GM12872 (cell line): ENCODE data around the gene TXNRD1.

ENCODE experiments used
- CTCF ChIP-seq: IDR thresholded peaks from 3 replicates; pipeline ENCODE4 v1.5.1; 2011; ENCODE audit warnings: low read depth, mild to moderate bottlenecking, low read length, moderate library complexity; ENCODE audit not compliant: insufficient read depth

TXNRD1 gene

GRCh38 chr12:104232609-104233280, 17.2 kb downstream of the TXNRD1 start:
- TF ChIP-seq CTCF, result no peak

GRCh38 chr12:104234926-104235499, 19.4 kb downstream of the TXNRD1 start:
- no peak for TF ChIP-seq CTCF

- TF ChIP-seq CTCF, result no peak
Observed at GRCh38 chr12:104237930-104238329, 22.4 kb downstream of the TXNRD1 start.

- TF ChIP-seq CTCF, result no peak
Observed at GRCh38 chr12:104242546-104243206, 27.1 kb downstream of the TXNRD1 start.

- no peak for TF ChIP-seq CTCF
Observed at GRCh38 chr12:104243551-104243950, 28.0 kb downstream of the TXNRD1 start.

- TF ChIP-seq CTCF, result no peak
Observed at GRCh38 chr12:104243971-104244370, 28.4 kb downstream of the TXNRD1 start.

- no peak for TF ChIP-seq CTCF
Observed at GRCh38 chr12:104247698-104248097, 32.1 kb downstream of the TXNRD1 start.
